HG03439 (cell line): ENCODE results near the gene C22orf23.

Source experiments
- ATAC-seq: cut with Tn5 transposase; IDR thresholded peaks from one replicate; pipeline ENCODE4 v1.9.1; 2021; ENCODE audit warnings: mild to moderate bottlenecking, moderate library complexity; ENCODE audit not compliant: unreplicated experiment

Gene C22orf23

GRCh38 chr22:37905534-37906363, 47.7 kb downstream of the C22orf23 start, which contains the start of gene MICALL1:
MICALL1 (plus strand) TSS chr22:37906297; CDS start chr22:37906423, 126 bp downstream.
- peak; percentile 77 for ATAC-seq

- ATAC-seq = no peak
These were observed 48.5 kb downstream of the C22orf23 start for GRCh38 chr22:37904572-37905533.

DNA sequence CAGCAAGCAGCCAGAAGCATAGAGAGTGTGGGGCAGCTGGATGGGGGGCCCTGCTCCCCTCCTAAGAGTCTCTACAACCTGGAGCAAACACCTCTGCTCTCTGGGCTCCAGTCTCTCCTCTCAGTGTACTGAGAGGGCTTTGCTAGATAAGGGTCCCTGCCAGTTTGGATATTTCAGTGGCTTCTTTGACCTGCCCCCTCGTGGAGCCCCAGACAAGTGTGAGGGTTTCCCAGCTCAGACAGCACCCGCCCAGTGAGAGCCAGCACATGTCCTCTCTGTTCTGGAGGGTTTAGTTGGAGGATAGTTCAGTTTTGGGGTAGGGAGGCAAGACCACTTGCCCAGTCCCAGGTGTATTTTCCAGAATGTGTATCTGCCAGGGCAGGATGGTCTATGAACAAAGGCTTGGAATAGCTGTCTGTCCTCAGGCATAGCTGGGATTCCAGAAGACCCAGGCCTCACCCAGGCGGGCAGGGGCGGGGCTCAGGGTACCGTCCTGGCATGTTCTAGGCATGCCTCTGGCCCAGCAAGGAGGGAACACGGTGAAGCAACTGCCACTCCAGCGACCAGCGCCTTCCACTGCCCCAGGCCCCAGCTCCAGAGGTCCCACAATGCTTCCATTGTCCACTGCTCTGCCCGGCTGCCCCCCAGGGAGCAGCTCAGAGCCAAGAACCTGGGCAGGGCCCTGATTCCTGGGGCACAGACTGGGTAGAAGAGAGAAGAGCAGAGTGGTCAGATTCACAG, 54.8 kb downstream of the C22orf23 start:
- no peak for ATAC-seq

GRCh38 chr22:37897807-37898206, 55.6 kb downstream of the C22orf23 start:
- no peak for ATAC-seq

GRCh38 chr22:37896939-37897338, 56.5 kb downstream of the C22orf23 start:
- no peak for ATAC-seq

DNA sequence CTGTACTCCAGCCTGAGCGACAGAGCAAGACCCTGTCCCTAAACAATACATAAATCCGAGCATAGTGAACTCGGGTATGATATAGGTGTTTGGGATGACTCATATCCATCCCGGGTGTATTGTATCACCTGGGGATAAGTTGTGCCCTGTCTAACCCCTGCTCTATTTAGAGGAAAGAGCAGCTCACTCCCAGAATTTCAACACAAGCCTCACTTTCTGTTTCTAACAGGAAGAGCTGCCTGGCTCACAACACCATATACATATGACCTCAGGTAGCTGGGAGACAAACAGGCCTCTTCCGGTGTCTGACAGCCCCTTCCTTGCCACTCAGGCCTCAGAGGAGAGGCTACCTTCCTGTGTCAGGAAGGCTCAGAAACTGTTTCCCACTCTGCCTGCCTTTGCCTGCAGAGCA, 57.2 kb downstream of the C22orf23 start:
- ATAC-seq = no peak

DNA sequence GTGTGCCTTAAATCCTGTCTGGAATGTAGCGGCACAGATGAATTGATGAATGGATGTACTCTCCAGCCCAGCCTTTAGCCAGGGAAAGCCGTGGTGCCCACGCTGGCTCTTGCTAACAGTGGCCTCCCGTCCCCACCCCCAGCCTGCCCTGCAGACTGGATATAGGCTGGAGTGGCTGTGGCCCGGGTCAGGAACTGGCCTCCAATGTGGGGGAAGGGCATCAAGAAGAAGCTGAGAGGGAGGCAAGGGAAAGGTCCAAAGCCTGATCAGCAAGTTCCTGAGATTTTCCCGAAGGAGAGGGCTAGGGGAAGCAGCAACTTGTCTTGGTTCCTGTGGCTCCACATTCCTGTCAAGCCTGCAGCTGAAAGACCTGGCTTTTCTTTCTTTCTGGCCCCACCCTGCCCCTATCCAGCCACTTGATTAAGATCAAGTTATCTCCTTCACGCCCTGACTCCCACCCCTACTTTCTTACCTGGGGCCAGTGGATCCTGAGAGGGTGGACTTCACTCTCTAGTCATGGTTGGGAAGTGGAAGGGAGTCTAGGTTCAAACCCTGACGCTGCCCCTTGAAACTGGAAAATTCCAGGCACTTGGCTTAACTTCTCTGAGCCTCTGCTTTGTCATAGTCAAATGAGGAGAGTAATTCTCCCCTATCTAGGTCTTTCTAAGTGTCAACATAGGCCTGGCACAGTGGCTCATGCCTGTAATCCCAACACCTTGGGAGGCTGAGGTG, 58.3 kb downstream of the C22orf23 start:
- ATAC-seq = no peak

- ATAC-seq = no peak
These were observed 59.8 kb downstream of the C22orf23 start for GRCh38 chr22:37893583-37893983.
